Measurements from ENCODE around the gene UFD1. TPM values are rescaled to one million over a fixed set of nuclear protein-coding genes. Genes with fewer than 3 reads are reported as not detected.

UFD1 gene
- total RNA-seq, 2 donors from 2014 or later: 22.7 to 33.8 TPM

- H3K9me3 ChIP-seq: no peaks in the 10 kb centered on the region
- no peak overlapping the region for H3K4me3 ChIP-seq
- H3K27ac ChIP-seq: no peak overlapping the region
- DNase-seq (ENCODE audit: low spot score): no peak
- TF ChIP-seq CTCF (IDR thresholded peaks at IDR 0.05): no peak
- peaks cover 0 to 9% of the 10 kb centered on the region in 2 donors for H3K4me1 ChIP-seq
- H3K27me3 ChIP-seq: no peaks in the 10 kb centered on the region
- no peaks in the 10 kb centered on the region for H3K36me3 ChIP-seq
Observed at GRCh38 chr22:19422440-19423301, 56.3 kb downstream of the UFD1 start.

GRCh38 chr22:19420321-19420720 is 58.7 kb downstream of the UFD1 start:
- no peaks in the 10 kb centered on the region for H3K36me3 ChIP-seq
- peaks cover 0 to 9% of the 10 kb centered on the region in 2 donors for H3K4me1 ChIP-seq
- H3K27me3 ChIP-seq: no peaks in the 10 kb centered on the region
- H3K27ac ChIP-seq: no peak overlapping the region
- no peak for DNase-seq (ENCODE audit: low spot score)
- H3K9me3 ChIP-seq: no peaks in the 10 kb centered on the region
- no peak for TF ChIP-seq CTCF (IDR thresholded peaks at IDR 0.05)
- no peak overlapping the region for H3K4me3 ChIP-seq

- no peak for DNase-seq (ENCODE audit: low spot score)
- Histone ChIP-seq H3K4me1 (peaks cover 0 to 9% of the 10 kb centered on the region in 2 donors), H3K36me3 (no peaks in the 10 kb centered on the region)
Observed at GRCh38 chr22:19419464-19420178, 59.4 kb downstream of the UFD1 start.

GRCh38 chr22:19419086-19419463 is 59.9 kb downstream of the UFD1 start:
- Histone ChIP-seq H3K27me3 (no peaks in the 10 kb centered on the region), H3K4me3 (no peak overlapping the region), H3K9me3 (no peaks in the 10 kb centered on the region), H3K27ac (no peak overlapping the region), H3K36me3 (no peaks in the 10 kb centered on the region), H3K4me1 (peaks cover 0 to 9% of the 10 kb centered on the region in 2 donors)
- no peak for DNase-seq (ENCODE audit: low spot score)
- no peak for TF ChIP-seq CTCF (IDR thresholded peaks at IDR 0.05)

More at GRCh38 chr22:19419464-19420178, 59.4 kb downstream of the UFD1 start:
- H3K27me3 ChIP-seq: no peaks in the 10 kb centered on the region
- H3K27ac ChIP-seq: no peak overlapping the region
- H3K9me3 ChIP-seq: no peaks in the 10 kb centered on the region
- no peak for TF ChIP-seq CTCF (IDR thresholded peaks at IDR 0.05)
- H3K4me3 ChIP-seq: no peak overlapping the region

- Histone ChIP-seq H3K4me1 (peaks cover 0 to 23% of the 10 kb centered on the region in 2 donors), H3K27me3 (no peaks in the 10 kb centered on the region), H3K9me3 (no peaks in the 10 kb centered on the region), H3K4me3 (no peak overlapping the region), H3K27ac (no peak overlapping the region), H3K36me3 (peaks cover 14% of the 10 kb centered on the region)
- TF ChIP-seq CTCF (IDR thresholded peaks at IDR 0.05): no peak
- no peak for DNase-seq (ENCODE audit: low spot score)
Observed at GRCh38 chr22:19412923-19413322, 66.1 kb downstream of the UFD1 start.

All from right atrium auricular region (tissue), 2 donors.